C4-2B (cell line): Measurements from ENCODE around the gene GCA.

Experiments
- CTCF ChIP-seq: fragments of 450-650 bp; conservative IDR thresholded peaks from 2 replicates; pipeline ENCODE4 v1.5.1; 2017; ENCODE audit warnings: mild to moderate bottlenecking
- ZFX ChIP-seq: fragments of 450-650 bp; IDR thresholded peaks from 2 replicates; pipeline ENCODE4 v1.6.1; 2017

- TF ChIP-seq CTCF: peak; percentile 84
- TF ChIP-seq ZFX: no peak
Observed at GRCh38 chr2:162297925-162298552, 45.9 kb upstream of the GCA start.
